Omental fat pad (tissue), 4 donors: Measurements from ENCODE around the gene PSMD10. TPM values are rescaled to one million over a fixed set of nuclear protein-coding genes. Genes with fewer than 3 reads are reported as not detected.
A peak's percentile ranks its signal among the peaks of the same experiment; 100 is the strongest.

ENCODE experiments used
- ATAC-seq: fragments of 150-250 bp; one replicate; pipeline ENCODE4 v1.9.1; 2016; ENCODE audit warnings: mild to moderate bottlenecking, moderate library complexity; ENCODE audit not compliant: low FRiP score
- DNase-seq: peaks from one replicate; pipeline ENCODE4 v3.0.0-alpha.2; 2019; ENCODE audit warnings: low spot score
- total RNA-seq, 4 donors: library from RNA; depleted of rRNA; stranded (reverse); fragments of >200 nt; gene quantifications; one replicate each; pipeline ENCODE4 v1.1.0, GENCODE V29; 2016
- TF ChIP-seq, protein P1 (sequence below), 3 donors: fragments of 450-650 bp; IDR thresholded peaks; one replicate each; pipeline ENCODE4 v1.5.1; 2016 to 2017; ENCODE audit warnings: antibody characterized with exemption in 3 of 3, mild to moderate bottlenecking in 3 of 3, moderate library complexity in 2 of 3

PSMD10 gene
- total RNA-seq, 4 donors from 2014 or later = 23.3 to 39.9 (median 28.2) TPM

DNA sequence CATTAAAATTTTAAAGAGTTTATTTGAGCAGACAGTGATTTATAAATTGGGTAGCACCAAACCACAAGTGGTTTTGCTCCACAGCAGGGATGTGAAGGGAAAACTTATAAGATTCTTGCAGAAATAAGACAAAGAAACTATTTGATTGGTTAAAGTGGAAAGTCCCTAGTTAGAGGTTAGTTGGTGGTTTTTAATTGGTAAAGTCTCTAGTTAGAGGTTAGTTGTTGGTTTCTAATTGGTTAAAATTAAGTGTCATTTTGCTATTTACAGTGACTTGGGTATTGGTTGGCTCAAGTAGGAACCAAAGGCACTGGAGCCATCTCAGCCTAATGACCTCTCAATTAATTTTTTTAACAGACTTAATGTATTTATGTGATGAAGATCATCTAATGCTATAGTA, 23.2 kb upstream of the PSMD10 start:
- DNase-seq = no peak
- TF ChIP-seq, protein P1, sequence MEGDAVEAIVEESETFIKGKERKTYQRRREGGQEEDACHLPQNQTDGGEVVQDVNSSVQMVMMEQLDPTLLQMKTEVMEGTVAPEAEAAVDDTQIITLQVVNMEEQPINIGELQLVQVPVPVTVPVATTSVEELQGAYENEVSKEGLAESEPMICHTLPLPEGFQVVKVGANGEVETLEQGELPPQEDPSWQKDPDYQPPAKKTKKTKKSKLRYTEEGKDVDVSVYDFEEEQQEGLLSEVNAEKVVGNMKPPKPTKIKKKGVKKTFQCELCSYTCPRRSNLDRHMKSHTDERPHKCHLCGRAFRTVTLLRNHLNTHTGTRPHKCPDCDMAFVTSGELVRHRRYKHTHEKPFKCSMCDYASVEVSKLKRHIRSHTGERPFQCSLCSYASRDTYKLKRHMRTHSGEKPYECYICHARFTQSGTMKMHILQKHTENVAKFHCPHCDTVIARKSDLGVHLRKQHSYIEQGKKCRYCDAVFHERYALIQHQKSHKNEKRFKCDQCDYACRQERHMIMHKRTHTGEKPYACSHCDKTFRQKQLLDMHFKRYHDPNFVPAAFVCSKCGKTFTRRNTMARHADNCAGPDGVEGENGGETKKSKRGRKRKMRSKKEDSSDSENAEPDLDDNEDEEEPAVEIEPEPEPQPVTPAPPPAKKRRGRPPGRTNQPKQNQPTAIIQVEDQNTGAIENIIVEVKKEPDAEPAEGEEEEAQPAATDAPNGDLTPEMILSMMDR (IDR thresholded peaks at IDR 0.05) = no peak
- ATAC-seq = no peak

DNA sequence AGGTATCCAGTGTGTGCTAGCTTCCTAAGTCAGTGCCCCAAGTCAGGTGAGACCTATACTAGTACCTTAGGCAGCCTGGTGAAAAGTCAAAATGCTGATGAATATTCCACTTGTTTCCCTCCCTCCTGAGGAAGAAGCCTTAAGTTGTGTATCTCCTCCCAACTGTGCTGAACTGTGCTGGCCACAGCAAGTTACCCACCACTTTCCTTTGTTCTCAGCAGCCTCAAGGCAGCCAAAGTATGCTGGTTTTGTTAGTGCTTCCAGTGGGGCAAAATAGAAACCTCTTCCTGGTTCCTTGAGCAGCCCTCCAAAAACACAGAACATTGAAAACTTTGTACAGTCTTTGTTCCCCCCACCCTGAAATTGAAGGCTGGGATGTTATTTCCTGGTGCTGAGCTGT, 14.1 kb upstream of the PSMD10 start:
- no peak for ATAC-seq
- TF ChIP-seq, protein P1 (IDR thresholded peaks at IDR 0.05) = no peak
- no peak for DNase-seq

DNA sequence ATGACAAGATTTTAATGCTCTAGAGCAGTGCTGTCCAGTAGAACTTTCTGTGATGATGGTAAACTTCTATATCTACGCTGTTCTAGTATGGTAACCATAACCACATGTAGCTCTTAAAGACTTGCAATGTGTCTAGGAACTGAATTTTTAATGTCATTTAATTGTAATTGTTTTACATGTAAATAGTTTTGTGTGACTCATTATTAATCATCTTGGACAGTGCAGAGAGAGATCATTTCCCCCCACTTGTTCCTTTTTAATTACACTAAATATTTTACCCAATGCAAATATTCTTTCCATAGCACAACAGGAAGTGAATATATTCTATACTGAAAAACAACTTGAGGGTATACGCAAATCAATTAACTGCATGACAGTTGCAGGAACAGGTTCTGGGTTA, 6.0 kb upstream of the PSMD10 start:
- TF ChIP-seq, protein P1 (IDR thresholded peaks at IDR 0.05) = no peak
- ATAC-seq (no peak), DNase-seq (no peak)

DNA sequence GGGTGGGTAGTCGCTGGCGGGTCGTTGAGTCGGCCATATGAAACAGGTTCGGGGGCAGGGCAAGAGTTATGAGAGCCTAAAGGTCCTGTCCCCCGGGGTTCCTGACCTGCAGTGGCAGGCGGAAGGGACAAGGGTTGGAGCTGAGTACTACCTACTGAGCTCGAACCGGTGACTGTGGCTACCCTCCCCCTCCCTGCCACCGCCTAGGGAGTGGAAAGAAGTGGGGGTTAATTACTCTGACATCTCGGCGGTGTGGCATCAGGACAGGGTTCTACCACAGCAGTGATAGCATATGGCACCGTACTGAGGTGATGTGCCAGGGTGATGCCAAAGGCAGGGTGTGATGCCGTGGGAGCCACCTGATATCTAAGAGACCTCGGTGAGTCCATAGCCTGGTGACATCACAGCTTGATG, 543 bp upstream of the PSMD10 start:
- TF ChIP-seq, protein P1 (IDR thresholded peaks at IDR 0.05) = no peak
- ATAC-seq (peak; percentile 43), DNase-seq (no peak)

DNA sequence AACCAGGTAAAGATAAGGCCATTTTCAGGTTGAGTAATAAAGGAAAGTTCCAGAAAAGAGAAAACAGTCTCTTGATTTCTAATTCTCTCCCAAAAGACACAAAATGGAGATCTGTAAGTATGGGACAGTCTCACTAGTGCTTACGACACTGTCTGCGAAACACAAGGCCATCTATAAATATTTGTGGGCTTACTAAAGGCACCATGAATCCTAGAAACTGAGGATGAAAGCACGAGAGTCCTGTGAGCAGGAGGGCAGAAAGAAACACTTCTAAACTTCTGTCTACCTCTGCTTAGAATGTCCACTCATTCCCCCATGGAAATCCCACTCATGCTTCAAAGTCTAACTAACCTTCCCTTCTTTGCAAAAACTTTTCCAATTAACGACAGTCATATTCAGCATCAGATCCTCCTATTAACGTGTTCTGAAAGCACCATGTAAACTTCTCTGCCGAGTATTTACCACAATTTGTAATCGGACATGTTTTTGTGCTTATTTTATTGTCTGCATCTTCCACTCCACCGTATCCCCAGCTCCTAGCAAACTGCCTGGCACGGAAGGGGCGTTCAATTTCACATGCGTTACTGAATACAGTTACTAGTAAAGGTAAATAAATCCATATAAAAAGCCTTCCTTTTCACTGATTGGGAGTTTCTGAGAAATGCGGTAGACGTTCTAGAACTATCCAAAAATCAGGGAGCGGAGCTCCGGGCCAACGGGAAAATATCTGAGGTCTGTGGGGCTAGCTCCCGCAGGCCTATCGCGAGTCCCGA, 665 bp downstream of the PSMD10 start:
- TF ChIP-seq, protein P1 (IDR thresholded peaks at IDR 0.05) = no peak
- DNase-seq = no peak
- no peak for ATAC-seq

DNA sequence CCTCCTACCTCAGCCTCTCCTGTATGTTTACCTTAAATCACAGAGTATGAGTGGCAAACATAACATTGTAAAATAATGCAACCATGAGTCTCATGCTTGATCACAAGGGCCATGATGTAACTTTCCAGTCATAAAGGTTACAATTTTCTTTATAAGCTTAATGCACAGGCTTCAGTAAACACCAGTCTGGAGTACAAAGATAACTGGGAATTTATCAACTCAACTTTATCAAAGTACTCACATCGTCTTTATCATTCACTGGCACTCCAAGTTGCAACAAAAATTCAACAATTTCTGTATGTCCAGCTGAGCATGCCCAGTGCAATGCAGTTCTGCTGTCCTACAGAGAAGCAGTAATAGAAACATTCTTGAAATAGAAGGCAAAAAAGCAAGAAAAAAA, 2.8 kb downstream of the PSMD10 start:
- TF ChIP-seq, protein P1 (IDR thresholded peaks at IDR 0.05) = no peak
- ATAC-seq (no peak), DNase-seq (no peak)

DNA sequence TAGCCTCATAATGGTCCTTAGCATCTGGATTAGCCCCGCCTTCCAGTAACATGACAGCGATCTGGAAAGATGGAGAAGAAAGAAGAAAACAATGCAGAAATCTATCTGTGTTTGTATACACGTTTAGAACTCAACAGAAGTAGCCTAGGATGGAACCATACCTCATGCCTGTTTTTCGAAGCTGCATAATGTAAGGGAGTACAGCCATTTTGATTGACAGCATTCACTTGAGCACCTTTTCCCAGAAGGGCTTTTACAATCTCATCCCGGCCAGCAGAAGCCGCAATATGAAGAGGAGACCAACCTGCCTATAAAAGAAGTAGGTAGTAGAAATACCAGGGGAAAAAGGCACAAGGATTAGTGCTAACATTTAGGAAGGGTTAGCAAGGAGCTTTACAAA, 3.5 kb downstream of the PSMD10 start:
- no peak for ATAC-seq
- DNase-seq = no peak
- TF ChIP-seq, protein P1 (IDR thresholded peaks at IDR 0.05) = no peak
